HepG2 (cell line): ENCODE measurements around the gene SUCLA2. TPM values are rescaled to one million over a fixed set of nuclear protein-coding genes. Genes with fewer than 3 reads are reported as not detected.

Experiments
- polyA plus RNA-seq, 8 experiments: library from polyadenylated mRNA; depleted of rRNA in 3 of 8; stranded (reverse) in 7 of 8; unstranded in 1 of 8; fragments of >200 nt; fragmentation: Illumina TruSeq in 4 of 8; extraction: Trizol in 4 of 8; gene quantifications; 2 replicates each; pipeline versions ENCODE4 v1.2.1 to v1.2.3, GENCODE V29; 2011 to 2016; ENCODE audit warnings: low read depth in 4 of 8, missing spikeins in 1 of 8, mixed read lengths in 1 of 8; ENCODE audit not compliant: insufficient read depth in 1 of 8
- total RNA-seq, 5 experiments: library from RNA; depleted of rRNA; stranded (reverse); fragments of >200 nt; fragmentation: Illumina TruSeq; extraction: Trizol; gene quantifications; 2 replicates each; pipeline ENCODE4 v1.2.3, GENCODE V29; 2016; ENCODE audit warnings: low read depth in 1 of 5

SUCLA2 gene
- total and polyA plus RNA-seq, 2 of the 13 experiments (the other 11 are each of a cell fraction or from before 2014, with no cell fraction given), result 28.4 to 77.1 TPM

Other genes with a start within 250 kb of the SUCLA2 start
- gene NUDT15, start 36.5 kb upstream of the SUCLA2 start, total RNA-seq (2016; rRNA removed; fragmentation: Illumina TruSeq; extraction: Trizol), result 47.3 and 69.9 TPM in 2 replicates
- gene NUDT15, start 36.5 kb upstream of the SUCLA2 start, polyA plus RNA-seq (2011; rRNA removed), result 13.6 and 21.3 TPM in 2 replicates
- 57.8 and 82.8 TPM in 2 replicates for gene MED4, start 93.8 kb upstream of the SUCLA2 start, total RNA-seq (2016; rRNA removed; fragmentation: Illumina TruSeq; extraction: Trizol)
- 33.6 and 49.4 TPM in 2 replicates for gene MED4, start 93.8 kb upstream of the SUCLA2 start, polyA plus RNA-seq (2011; rRNA removed)
- gene ITM2B, start 231.9 kb upstream of the SUCLA2 start, total RNA-seq (2016; rRNA removed; fragmentation: Illumina TruSeq; extraction: Trizol), result 80.7 and 158 TPM in 2 replicates
- gene ITM2B, start 231.9 kb upstream of the SUCLA2 start, polyA plus RNA-seq (2011; rRNA removed), result 285 and 373 TPM in 2 replicates